Mesangial cell (primary cell): ENCODE results near the gene LMNTD1. TPM values are rescaled to one million over a fixed set of nuclear protein-coding genes. Genes with fewer than 3 reads are reported as not detected.

Experiments
- total RNA-seq: library from RNA; depleted of rRNA; stranded (reverse); fragments of >200 nt; gene quantifications from 2 replicates; pipeline ENCODE4 v1.2.3, GENCODE V29; 2015

LMNTD1 gene, protein sequence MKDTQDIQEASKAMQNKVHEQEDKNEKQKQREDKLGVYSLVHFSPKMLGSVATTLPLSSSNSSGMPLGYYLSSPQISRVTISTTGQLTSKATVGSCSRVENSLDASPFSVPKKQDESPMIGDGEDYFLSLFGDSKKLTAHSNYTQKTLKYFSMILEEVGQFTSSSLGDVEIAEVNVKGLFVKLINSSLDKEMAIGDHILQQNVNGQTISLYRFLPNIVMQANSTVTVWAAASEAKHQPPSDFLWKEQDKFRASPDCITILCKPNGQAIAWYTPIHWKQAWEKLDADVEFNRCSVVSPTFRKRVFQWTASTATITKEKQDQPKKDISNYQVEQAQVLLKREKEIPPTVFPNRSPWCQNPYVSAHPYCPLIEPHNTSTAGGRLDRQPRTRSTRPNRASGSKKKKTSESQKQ
- total RNA-seq, result not detected in 2 replicates

GRCh38 chr12:25553098-25553497 is at the start of gene LMNTD1:
TSS of gene LMNTD1 (minus strand) at chr12:25553283. CDS start at chr12:25552959, 324 bp downstream.

